ENCODE data around the gene GSG1L.

Gene GSG1L

GRCh38 chr16:28092721-28093384, 29.3 kb upstream of the GSG1L start:
- no peak for DNase-seq (ENCODE audit: low read depth in 2 of 2, low spot score in 1 of 2)

DNA sequence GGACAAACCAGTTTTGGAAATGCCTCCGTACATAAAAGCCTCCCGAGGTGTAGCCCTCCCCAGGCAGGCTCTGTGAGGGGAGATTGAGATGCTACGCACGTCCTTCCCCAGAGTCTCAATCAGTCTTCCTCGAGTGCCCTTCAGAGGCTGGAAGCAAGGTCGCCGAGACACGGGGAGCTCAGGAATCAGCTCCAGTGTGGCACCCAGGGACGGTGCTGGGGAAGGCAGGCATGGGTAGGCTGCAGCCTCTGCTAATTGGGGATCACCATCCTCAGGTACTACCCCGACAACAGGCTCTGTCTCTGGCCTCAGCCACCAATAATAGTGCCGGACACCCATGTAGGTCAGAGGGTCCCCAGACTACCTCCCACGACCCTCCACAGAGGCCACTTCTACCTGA, 28.1 kb upstream of the GSG1L start:
- DNase-seq (ENCODE audit: low read depth in 2 of 2, low spot score in 1 of 2): no peak

GRCh38 chr16:28090646-28091377, 27.3 kb upstream of the GSG1L start:
- DNase-seq (ENCODE audit: low read depth in 2 of 2, low spot score in 1 of 2): no peak

DNA sequence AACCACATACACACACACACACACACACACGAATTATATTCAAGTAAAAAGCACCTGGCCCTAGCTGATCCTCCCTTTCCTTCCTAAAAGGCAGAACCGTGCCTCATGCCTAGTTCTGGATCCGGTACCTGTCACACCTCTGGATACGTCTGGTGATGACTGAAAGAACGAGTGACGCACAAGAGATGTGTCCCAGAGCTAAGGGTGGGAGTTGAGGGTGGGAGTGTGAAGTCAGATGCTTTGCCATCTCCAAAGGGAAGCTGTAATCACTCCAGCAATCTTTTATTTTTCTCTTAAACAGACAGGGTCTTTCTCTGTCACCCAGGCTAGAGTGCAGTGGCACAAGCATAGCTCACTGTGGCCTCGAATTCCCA, 26.5 kb upstream of the GSG1L start:
- DNase-seq (ENCODE audit: low read depth in 2 of 2, low spot score in 1 of 2): no peak

- DNase-seq (ENCODE audit: low read depth in 2 of 2, low spot score in 1 of 2): no peak
Observed at GRCh38 chr16:28089205-28089991, 25.9 kb upstream of the GSG1L start.

DNA sequence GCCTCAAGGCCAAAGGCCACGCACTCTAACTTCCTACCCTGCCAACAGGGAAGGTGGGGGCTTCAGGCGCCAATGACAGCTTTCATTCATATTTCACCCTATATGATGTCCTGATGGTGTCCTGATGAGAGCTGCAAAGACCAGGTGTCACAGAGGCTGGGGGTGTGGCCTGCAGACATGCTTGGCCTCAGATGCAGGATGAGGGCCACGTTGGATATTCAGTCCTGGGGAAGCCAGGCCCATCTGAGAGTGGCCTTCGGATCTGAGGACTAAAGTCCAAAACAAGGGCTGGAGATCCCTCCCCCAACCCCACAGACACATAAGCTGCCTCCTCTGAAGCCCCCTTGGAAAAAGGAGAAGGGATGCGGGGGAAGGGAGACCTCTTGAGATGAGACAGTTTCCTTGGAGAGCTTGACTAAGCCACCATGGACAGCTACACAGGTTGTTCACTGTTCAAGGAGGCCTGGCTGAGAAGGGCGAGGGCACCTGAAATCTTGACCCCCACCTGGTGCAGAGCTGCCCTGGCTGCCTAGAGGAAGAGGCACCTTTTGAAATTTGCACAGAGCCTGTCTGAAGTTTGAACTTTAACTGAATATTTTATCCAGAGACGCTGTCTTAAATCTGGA, 24.3 kb upstream of the GSG1L start:
- DNase-seq (ENCODE audit: low read depth in 2 of 2, low spot score in 1 of 2): no peak

- no peak for DNase-seq (ENCODE audit: low read depth in 2 of 2, low spot score in 1 of 2)
Observed at GRCh38 chr16:28087140-28087660, 23.7 kb upstream of the GSG1L start.

- DNase-seq (ENCODE audit: low read depth in 2 of 2, low spot score in 1 of 2): no peak
Observed at GRCh38 chr16:28086186-28087139, 22.9 kb upstream of the GSG1L start.

DNA sequence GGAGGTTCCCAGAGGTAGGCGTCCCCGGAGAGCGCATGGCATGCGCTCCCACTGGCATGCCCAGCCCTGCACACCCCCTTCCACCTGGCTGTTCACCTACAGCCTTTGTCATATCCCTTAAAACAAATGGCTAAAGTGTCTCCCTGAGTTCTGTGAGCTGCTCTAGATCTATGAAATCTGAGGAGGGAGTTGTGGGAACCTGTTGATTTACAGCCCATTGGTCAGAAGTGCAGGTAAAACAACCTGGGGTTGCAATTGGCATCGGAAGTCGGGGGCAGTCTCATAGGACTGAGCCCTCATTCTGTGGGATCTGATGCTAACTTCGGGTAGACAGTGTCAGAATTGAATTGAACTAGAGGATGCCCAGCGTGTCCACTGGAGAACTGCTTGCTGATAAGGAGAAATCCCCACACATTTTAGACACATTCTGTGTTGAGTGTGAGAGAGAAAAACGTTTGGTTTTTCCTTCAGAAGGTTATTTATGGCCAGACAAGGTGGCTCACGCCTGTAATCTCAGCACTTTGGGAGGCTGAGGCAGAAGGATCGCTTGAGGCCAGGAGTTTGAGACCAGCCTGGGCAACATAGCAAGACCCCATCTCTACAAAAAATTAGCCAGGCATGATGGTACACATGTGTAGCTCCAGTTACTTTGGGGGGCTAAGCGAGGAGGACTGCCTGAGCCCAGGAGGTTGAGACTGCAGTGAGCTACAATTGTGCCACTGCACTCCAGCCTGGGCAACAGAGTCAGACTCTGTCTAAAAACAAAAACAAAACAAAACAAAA, 22.1 kb upstream of the GSG1L start:
- DNase-seq (ENCODE audit: low read depth in 2 of 2, low spot score in 1 of 2): no peak

DNA sequence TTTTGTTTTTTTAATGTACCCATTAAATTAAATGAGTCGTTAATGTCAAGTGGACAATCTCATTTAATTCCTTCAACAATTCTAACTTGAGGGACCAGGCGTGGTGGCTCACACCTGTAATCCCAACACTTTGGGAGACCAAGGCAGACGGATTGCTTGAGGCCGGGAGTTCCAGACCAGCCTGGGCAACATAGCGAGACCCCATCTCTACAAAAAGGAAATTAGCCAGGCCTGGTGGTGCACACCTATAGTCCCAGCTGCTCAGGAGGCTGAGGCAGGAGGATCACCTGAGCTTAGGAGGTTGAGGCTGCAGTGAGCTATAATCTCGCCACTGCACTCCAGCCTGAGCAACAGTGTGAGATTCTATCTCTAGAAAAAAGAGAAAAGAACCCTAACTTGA, 20.7 kb upstream of the GSG1L start:
- DNase-seq (ENCODE audit: low read depth in 2 of 2, low spot score in 1 of 2): no peak

DNA sequence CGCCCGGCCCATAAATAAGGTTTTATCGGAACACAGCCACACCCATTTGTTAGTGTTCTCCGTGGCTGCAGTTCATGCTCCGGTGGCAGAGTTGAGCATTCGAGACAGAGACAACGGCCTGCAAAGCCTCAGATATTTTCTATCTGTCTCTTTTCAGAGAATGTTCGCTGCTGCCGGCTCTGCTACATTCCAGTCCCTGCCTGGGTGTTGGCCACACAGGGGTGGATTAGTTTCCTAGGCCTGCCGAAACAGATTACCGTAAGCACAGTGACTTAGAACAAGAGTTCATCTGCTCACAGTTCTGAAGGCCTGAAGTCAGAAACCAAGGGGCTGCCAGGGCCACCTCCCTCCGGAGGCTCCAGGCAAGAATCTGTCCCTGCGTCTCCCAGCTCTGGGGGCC, 19.1 kb upstream of the GSG1L start:
- DNase-seq (ENCODE audit: low read depth in 2 of 2, low spot score in 1 of 2): no peak

GRCh38 chr16:28081391-28081968, 18.0 kb upstream of the GSG1L start:
- DNase-seq (ENCODE audit: low read depth in 2 of 2, low spot score in 1 of 2): no peak

GRCh38 chr16:28078261-28078660, 14.7 kb upstream of the GSG1L start:
- DNase-seq (ENCODE audit: low read depth in 2 of 2, low spot score in 1 of 2): no peak

- no peak for DNase-seq (ENCODE audit: low read depth in 2 of 2, low spot score in 1 of 2)
Observed at GRCh38 chr16:28073836-28074235, 10.3 kb upstream of the GSG1L start.

GRCh38 chr16:28072087-28072486, 8.6 kb upstream of the GSG1L start:
- DNase-seq (ENCODE audit: low read depth in 2 of 2, low spot score in 1 of 2): no peak

GRCh38 chr16:28069971-28070794, 6.7 kb upstream of the GSG1L start:
- DNase-seq (ENCODE audit: low read depth in 2 of 2, low spot score in 1 of 2): no peak

- DNase-seq (ENCODE audit: low read depth in 2 of 2, low spot score in 1 of 2): no peak
Observed at GRCh38 chr16:28068976-28069375, 5.5 kb upstream of the GSG1L start.

DNA sequence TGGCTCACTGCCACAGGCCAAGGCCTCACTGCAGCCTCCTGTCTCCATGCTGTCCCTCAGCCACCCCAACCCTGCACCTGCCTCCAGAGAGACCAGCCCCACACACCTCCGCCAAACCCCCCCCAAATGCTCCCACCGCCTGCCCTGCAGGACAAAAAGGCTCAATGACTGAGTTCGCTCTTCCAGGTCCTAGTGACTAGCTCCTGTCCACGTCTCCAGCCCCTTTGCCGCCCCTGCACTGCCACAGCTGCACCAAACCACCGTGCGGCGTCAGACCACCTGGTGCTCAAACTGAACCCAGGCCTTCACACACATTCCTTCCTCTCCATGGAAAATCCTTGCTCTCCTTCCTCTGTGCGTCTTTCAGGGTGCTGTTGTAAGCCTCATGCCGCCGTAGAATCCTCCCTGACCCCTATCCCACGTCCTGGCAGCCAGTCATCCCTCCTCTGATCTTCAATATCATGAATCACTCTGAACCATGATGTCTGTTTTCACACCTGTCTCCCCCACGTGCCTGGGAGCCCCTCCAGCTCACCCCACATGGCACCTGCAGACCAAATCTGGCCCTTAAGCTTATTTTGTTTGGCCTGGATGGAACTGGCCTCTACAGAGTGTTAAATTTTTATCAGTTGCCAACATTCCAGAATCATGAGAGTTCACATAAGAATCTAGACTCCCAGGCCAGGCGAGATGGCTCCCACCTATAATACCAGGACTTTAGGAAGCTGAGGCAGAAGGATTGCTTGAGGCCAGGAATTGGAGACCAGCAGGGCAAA, 4.3 kb upstream of the GSG1L start:
- no peak for DNase-seq (ENCODE audit: low read depth in 2 of 2, low spot score in 1 of 2)
